Osteocyte (in vitro differentiated cells): ENCODE data around the gene GDF3. TPM values are rescaled to one million over a fixed set of nuclear protein-coding genes. Genes with fewer than 3 reads are reported as not detected.
"Not testable (repeated sequence)": the region's sequence is repeated elsewhere in the genome, so short reads cannot be mapped to it uniquely, and the experiment has no call there.

Source experiments
- DNase-seq: peaks from one replicate; pipeline ENCODE4 v3.0.0; 2021; ENCODE audit warnings: mixed read lengths; ENCODE audit not compliant: unreplicated experiment; ENCODE audit errors: extremely low spot score
- H3K27ac Mint-ChIP-seq: one replicate; pipeline ENCODE4 v1.8.0; 2021; ENCODE audit warnings: mild to moderate bottlenecking, mixed read lengths; ENCODE audit not compliant: unreplicated experiment
- H3K27me3 Mint-ChIP-seq: one replicate; pipeline ENCODE4 v1.8.0; 2021; ENCODE audit warnings: mixed read lengths; ENCODE audit not compliant: unreplicated experiment
- H3K36me3 Mint-ChIP-seq: one replicate; pipeline ENCODE4 v1.8.0; 2021; ENCODE audit warnings: mixed read lengths; ENCODE audit not compliant: unreplicated experiment
- H3K4me1 Mint-ChIP-seq: one replicate; pipeline ENCODE4 v1.8.0; 2021; ENCODE audit warnings: mixed read lengths; ENCODE audit not compliant: unreplicated experiment
- H3K4me3 Mint-ChIP-seq: one replicate; pipeline ENCODE4 v1.8.0; 2021; ENCODE audit warnings: mild to moderate bottlenecking, moderate library complexity, mixed read lengths; ENCODE audit not compliant: unreplicated experiment
- H3K9me3 Mint-ChIP-seq: one replicate; pipeline ENCODE4 v1.8.0; 2021; ENCODE audit warnings: mixed read lengths; ENCODE audit not compliant: unreplicated experiment
- total RNA-seq: library from RNA; stranded (reverse); gene quantifications from 2 replicates; pipeline ENCODE4 v1.2.1, GENCODE V29; 2021
- TF ChIP-seq, protein P1 (sequence below): fragments of 200-600 bp; sonication (generic); IDR thresholded peaks from 2 replicates; pipeline ENCODE4 v1.5.0; 2021; ENCODE audit warnings: antibody characterized with exemption, mild to moderate bottlenecking, moderate library complexity

Gene GDF3
- total RNA-seq, 1 donor from 2014 or later = not detected

- H3K36me3 Mint-ChIP-seq = no peaks in the 10 kb centered on the region
- peaks cover 4% of the 10 kb centered on the region for H3K4me1 Mint-ChIP-seq
- TF ChIP-seq, protein P1, sequence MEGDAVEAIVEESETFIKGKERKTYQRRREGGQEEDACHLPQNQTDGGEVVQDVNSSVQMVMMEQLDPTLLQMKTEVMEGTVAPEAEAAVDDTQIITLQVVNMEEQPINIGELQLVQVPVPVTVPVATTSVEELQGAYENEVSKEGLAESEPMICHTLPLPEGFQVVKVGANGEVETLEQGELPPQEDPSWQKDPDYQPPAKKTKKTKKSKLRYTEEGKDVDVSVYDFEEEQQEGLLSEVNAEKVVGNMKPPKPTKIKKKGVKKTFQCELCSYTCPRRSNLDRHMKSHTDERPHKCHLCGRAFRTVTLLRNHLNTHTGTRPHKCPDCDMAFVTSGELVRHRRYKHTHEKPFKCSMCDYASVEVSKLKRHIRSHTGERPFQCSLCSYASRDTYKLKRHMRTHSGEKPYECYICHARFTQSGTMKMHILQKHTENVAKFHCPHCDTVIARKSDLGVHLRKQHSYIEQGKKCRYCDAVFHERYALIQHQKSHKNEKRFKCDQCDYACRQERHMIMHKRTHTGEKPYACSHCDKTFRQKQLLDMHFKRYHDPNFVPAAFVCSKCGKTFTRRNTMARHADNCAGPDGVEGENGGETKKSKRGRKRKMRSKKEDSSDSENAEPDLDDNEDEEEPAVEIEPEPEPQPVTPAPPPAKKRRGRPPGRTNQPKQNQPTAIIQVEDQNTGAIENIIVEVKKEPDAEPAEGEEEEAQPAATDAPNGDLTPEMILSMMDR = no peak
- H3K27me3 Mint-ChIP-seq = peaks cover 27% of the 10 kb centered on the region
- H3K27ac Mint-ChIP-seq = no peak overlapping the region
- H3K4me3 Mint-ChIP-seq = no peak overlapping the region
- DNase-seq = no peak
- H3K9me3 Mint-ChIP-seq = no peaks in the 10 kb centered on the region
These were observed 53.3 kb downstream of the GDF3 start for GRCh38 chr12:7642287-7642686.

- not testable (repeated sequence) for H3K4me3 Mint-ChIP-seq
These were observed 55.2 kb downstream of the GDF3 start for GRCh38 chr12:7640123-7640995.

More at GRCh38 chr12:7640123-7640995, 55.2 kb downstream of the GDF3 start:
- H3K27me3 Mint-ChIP-seq = peaks cover 41% of the 10 kb centered on the region
- not testable (repeated sequence) for H3K36me3 Mint-ChIP-seq, H3K4me1 Mint-ChIP-seq, H3K9me3 Mint-ChIP-seq, DNase-seq, H3K27ac Mint-ChIP-seq

Other genes starting within 250 kb of the GDF3 start
- not detected in 2 replicates for gene CD163, start 192.0 kb downstream of the GDF3 start, total RNA-seq
- gene APOBEC1, start 29.9 kb downstream of the GDF3 start, total RNA-seq = not detected in 2 replicates
- not detected in 2 replicates for gene DPPA3, start 15.7 kb upstream of the GDF3 start, total RNA-seq
- gene CLEC4C, start 51.6 kb upstream of the GDF3 start, total RNA-seq = not detected in 2 replicates
- gene NANOGNB, start 69.4 kb upstream of the GDF3 start, total RNA-seq = not detected in 2 replicates
- 0.08 and 0.50 TPM in 2 replicates for gene NANOG, start 93.6 kb upstream of the GDF3 start, total RNA-seq
- gene SLC2A14, start 177.1 kb upstream of the GDF3 start, total RNA-seq = 1.9 and 2.3 TPM in 2 replicates
- gene SLC2A3, start 240.4 kb upstream of the GDF3 start, total RNA-seq = 73.5 and 80.3 TPM in 2 replicates